ENCODE data around the gene EPS8. TPM values are rescaled to one million over a fixed set of nuclear protein-coding genes. Genes with fewer than 3 reads are reported as not detected.

EPS8 gene
- total and polyA plus RNA-seq, 7 donors: 47.7 to 132 (median 108) TPM

- H3K9me3 ChIP-seq: no peaks in the 10 kb centered on the region
- intact Hi-C loops (cut with DNase I): no loop called here
Observed at GRCh38 chr12:15824516-15824915, 35.3 kb upstream of the EPS8 start.

GRCh38 chr12:15823360-15824128 is 34.4 kb upstream of the EPS8 start:
- WGBS, 2 donors: 70 to 85% methylated on average over 3 of the region's 3 CpGs
- TF ChIP-seq POLR2AphosphoS5 (IDR thresholded peaks at IDR 0.05): no peak
- TF ChIP-seq EP300 (IDR thresholded peaks at IDR 0.05): no peak
- no peak for TF ChIP-seq CTCF (IDR thresholded peaks at IDR 0.05)
- TF ChIP-seq POLR2A (IDR thresholded peaks at IDR 0.05): no peak
- Histone ChIP-seq H3K36me3 (no peaks in the 10 kb centered on the region), H3K27ac (no peak overlapping the region), H3K4me3 (no peak overlapping the region), H3K27me3 (no peaks in the 10 kb centered on the region), H3K4me1 (peaks cover 0 to 7% (median 0%) of the 10 kb centered on the region in 4 donors), H3K9me3 (no peaks in the 10 kb centered on the region)
- no peak for DNase-seq
- intact Hi-C loops (cut with DNase I): no loop called here

More at GRCh38 chr12:15824516-15824915, 35.3 kb upstream of the EPS8 start:
- Histone ChIP-seq H3K27me3 (no peaks in the 10 kb centered on the region), H3K36me3 (no peaks in the 10 kb centered on the region), H3K4me1 (peaks cover 0 to 4% (median 0%) of the 10 kb centered on the region in 4 donors), H3K4me3 (no peak overlapping the region), H3K27ac (no peak overlapping the region)
- TF ChIP-seq EP300 (IDR thresholded peaks at IDR 0.05): no peak
- TF ChIP-seq POLR2AphosphoS5 (IDR thresholded peaks at IDR 0.05): no peak
- TF ChIP-seq POLR2A (IDR thresholded peaks at IDR 0.05): no peak
- TF ChIP-seq CTCF (IDR thresholded peaks at IDR 0.05): no peak
- 92 to 94% methylated on average over 3 of the region's 3 CpGs for WGBS, 2 donors
- DNase-seq: no peak

- no peaks in the 10 kb centered on the region for H3K27me3 ChIP-seq
- no peak overlapping the region for H3K27ac ChIP-seq
- H3K4me3 ChIP-seq: no peak overlapping the region
- intact Hi-C loops (cut with DNase I): no loop called here
- DNase-seq: no peak
- no peaks in the 10 kb centered on the region for H3K36me3 ChIP-seq
- 14 to 64% methylated on average over 3 of the region's 3 CpGs for WGBS, 2 donors
- no peak for TF ChIP-seq POLR2AphosphoS5 (IDR thresholded peaks at IDR 0.05)
- TF ChIP-seq POLR2A (IDR thresholded peaks at IDR 0.05): no peak
- TF ChIP-seq CTCF (IDR thresholded peaks at IDR 0.05): no peak
- TF ChIP-seq EP300 (IDR thresholded peaks at IDR 0.05): no peak
- H3K9me3 ChIP-seq: peaks cover 0 to 1% (median 0%) of the 10 kb centered on the region in 4 donors
- H3K4me1 ChIP-seq: peaks cover 0 to 7% (median 0%) of the 10 kb centered on the region in 4 donors
Observed at GRCh38 chr12:15819644-15820437, 30.7 kb upstream of the EPS8 start.

GRCh38 chr12:15818418-15818817 is 29.2 kb upstream of the EPS8 start:
- no peaks in the 10 kb centered on the region for H3K27me3 ChIP-seq
- WGBS, 2 donors: 17 to 61% methylated on average over 1 of the region's 1 CpG
- no peak overlapping the region for H3K4me3 ChIP-seq
- H3K27ac ChIP-seq: no peak overlapping the region
- H3K4me1 ChIP-seq: peaks cover 0 to 7% (median 0%) of the 10 kb centered on the region in 4 donors
- no peak for DNase-seq
- H3K9me3 ChIP-seq: peaks cover 0 to 1% (median 0%) of the 10 kb centered on the region in 4 donors
- no peaks in the 10 kb centered on the region for H3K36me3 ChIP-seq
- intact Hi-C loops (cut with DNase I): no loop called here
- TF ChIP-seq EP300 (IDR thresholded peaks at IDR 0.05) (no peak), POLR2A (IDR thresholded peaks at IDR 0.05) (no peak), CTCF (IDR thresholded peaks at IDR 0.05) (no peak), POLR2AphosphoS5 (IDR thresholded peaks at IDR 0.05) (no peak)

Measured in sigmoid colon (tissue), 7 donors.